Activated CD8-positive, alpha-beta memory T cell treated with anti-CD3 and anti-CD28 coated beads, Interleukin-2, amount 50 U/mL, for 1 hour (primary cell): Measurements from ENCODE around the gene UNC93A.
"Not testable (repeated sequence)": the region's sequence is repeated elsewhere in the genome, so short reads cannot be mapped to it uniquely, and the experiment has no call there.

Source experiments
- DNase-seq: peaks from one replicate; pipeline ENCODE4 v3.0.0-alpha.2; 2020; ENCODE audit errors: extremely low read depth

The UNC93A gene

GRCh38 chr6:167309355-167310192, 18.5 kb downstream of the UNC93A start:
- DNase-seq: not testable (repeated sequence)

DNA sequence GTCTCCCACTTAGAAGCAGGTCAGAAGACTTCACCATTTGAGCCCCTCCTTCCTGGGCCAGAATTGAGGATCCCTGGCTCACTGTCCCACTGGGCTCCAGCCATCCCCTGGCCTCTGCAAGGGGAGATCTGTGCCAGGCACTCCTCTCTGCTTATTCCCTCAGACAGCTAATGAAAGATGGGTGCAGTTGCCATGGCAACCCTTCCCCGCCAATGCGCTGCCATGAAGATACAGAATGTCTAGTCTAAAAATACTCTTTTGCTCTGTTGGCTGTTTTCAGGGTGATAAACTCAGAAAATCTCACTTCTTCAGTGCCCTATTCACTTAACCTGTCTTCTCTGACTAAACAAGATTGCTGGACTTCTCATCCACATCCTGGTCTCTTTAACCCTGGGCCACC, 20.2 kb downstream of the UNC93A start:
- no peak for DNase-seq

DNA sequence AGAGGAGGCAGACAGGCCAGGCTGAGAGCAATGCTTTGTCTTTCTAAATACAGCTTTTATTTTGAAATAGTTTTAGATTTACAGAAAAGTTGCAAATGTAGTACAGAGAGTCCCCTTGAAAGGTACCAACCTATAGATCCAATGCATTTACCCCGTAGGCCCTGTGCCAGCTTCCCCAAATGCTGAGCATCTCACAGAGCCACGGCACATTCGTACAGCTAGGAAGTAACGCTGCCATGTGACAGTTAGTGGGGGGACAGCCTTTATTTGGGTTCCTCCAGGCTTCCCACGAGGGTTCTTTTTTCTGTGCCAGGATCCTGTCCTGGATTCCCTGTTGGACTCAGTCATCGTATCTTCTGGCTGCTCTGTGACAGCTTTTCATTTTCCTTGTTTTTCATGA, 20.6 kb downstream of the UNC93A start:
- not testable (repeated sequence) for DNase-seq

- DNase-seq: no peak
Measured at GRCh38 chr6:167314180-167314821, 23.2 kb downstream of the UNC93A start.

- no peak for DNase-seq
Measured at GRCh38 chr6:167317172-167317571, 26.1 kb downstream of the UNC93A start.

- DNase-seq: not testable (repeated sequence)
Measured at GRCh38 chr6:167318354-167318753, 27.2 kb downstream of the UNC93A start.

GRCh38 chr6:167318856-167319255, 27.7 kb downstream of the UNC93A start:
- DNase-seq: not testable (repeated sequence)

DNA sequence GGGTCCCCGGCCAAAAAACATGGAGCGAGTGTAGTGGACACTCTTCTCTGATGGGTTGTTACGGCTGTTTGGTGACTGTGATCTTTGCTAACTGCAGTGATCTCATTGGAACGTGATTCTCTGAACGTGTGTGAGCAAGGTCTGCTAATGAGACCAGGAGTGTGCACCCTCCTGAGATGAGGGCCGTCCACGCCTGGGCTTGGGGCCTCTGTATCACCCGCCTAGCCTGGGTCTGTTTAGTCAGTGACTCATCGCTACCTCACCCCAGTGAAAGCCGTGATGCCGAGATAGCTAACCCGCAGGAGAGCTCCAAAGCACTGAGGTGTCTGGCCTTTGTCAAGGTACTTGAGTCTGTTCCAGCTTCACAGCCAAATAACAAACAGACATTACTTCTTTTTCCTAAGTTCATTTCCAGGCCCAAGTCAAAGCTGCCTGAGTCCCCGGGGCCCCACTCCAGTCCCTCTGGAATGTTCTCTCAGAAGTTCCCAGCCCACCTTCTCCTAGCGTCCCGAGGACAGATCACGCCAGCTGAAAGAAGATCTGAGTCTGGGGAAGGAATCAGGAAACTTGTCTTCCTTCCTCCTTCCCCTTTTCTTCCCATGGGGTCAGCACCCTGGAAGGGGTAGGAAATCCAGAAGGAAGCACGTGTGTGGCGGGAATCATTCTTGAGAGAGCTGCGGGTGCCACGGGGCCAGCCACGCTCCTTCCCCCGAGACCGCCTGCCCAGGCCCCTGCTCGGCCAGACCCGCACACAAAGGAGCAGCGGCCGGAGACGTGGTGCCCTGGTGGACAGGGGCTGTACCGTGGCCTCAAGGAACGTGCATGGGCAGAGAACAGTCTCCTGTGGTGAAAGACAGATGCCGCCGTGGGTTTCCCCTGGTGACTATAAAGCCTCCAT, 29.0 kb downstream of the UNC93A start:
- not testable (repeated sequence) for DNase-seq

DNA sequence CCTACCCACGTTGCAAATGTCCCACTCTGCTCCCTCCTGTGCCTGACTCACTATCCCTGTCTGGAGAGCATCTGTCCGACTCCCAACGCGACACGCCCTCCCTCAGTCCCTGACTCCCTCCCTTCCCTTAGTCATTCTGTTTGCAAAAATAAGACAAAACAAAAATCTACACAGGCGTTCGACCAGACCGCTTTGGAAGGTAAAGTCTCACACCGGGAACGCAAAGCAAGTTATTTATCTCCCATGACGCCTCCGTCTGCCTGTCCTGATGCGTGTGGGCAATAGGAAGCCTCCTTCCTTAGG, 29.6 kb downstream of the UNC93A start:
- DNase-seq: not testable (repeated sequence)

- not testable (repeated sequence) for DNase-seq
Measured at GRCh38 chr6:167321185-167321584, 30.1 kb downstream of the UNC93A start.

DNA sequence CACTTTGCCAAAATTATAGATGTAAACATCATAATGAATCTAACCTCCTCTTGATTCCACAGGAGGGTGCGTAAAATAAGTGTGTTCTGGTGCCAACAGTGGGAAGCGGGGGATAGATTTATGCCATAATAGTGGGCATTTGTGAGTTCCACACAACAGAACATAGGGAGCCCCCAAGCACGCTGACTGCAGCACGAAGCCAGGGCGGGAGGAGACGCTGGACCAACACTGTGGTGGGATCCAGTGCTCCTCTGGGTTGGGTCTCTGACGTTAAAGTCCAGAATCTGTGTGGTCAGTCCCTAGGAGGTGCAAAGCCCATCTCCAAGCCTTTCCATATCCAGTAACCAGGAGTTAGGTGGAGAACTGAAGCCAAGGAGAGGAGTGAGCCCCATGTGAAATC, 32.0 kb downstream of the UNC93A start:
- no peak for DNase-seq

- DNase-seq: no peak
Measured at GRCh38 chr6:167324111-167324510, 33.0 kb downstream of the UNC93A start.

GRCh38 chr6:167325766-167326165, 34.7 kb downstream of the UNC93A start:
- DNase-seq: no peak

- DNase-seq: no peak
Measured at GRCh38 chr6:167327391-167327790, 36.3 kb downstream of the UNC93A start.

DNA sequence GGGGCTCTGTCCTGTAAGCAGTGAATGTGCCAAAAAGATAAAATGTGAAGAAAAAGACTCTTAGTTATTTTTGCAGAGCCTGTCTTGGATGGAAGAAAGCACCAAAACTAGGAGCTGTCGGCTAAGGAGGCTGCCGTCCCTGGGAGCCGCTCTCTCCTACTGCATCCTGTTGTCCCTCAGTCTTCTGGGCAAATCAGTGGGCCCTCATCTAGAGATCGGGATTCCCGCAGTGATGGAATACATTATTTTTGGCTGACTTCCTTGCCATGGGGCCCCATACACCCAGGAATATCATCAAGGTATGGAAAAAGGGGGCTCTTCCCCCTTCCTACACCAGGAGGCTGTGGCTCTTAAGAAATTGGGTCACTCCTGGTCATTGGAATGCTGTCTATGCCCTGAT, 37.0 kb downstream of the UNC93A start:
- no peak for DNase-seq

- no peak for DNase-seq
Measured at GRCh38 chr6:167329014-167329413, 37.9 kb downstream of the UNC93A start.

- DNase-seq: no peak
Measured at GRCh38 chr6:167330750-167331149, 39.6 kb downstream of the UNC93A start.

DNA sequence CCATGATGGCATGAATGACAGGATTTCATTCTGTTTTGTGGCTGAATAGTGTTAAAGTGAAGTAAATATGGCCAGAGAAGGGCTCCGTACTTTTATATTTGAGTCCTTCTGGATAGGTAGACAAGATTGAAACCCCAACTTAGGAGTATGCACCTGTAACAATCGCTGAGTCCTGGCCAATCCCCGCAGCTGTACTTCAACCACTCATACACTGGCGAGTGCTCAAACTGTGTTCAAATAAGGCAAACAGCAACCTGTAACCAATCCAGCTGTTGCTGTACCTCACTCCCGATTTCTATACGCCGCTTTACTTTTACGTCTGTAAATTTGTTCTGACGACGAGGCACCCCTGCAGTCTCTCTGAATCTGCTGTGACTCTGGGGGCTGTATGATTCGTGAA, 40.5 kb downstream of the UNC93A start:
- no peak for DNase-seq

- no peak for DNase-seq
Measured at GRCh38 chr6:167336844-167337630, 45.9 kb downstream of the UNC93A start.

DNA sequence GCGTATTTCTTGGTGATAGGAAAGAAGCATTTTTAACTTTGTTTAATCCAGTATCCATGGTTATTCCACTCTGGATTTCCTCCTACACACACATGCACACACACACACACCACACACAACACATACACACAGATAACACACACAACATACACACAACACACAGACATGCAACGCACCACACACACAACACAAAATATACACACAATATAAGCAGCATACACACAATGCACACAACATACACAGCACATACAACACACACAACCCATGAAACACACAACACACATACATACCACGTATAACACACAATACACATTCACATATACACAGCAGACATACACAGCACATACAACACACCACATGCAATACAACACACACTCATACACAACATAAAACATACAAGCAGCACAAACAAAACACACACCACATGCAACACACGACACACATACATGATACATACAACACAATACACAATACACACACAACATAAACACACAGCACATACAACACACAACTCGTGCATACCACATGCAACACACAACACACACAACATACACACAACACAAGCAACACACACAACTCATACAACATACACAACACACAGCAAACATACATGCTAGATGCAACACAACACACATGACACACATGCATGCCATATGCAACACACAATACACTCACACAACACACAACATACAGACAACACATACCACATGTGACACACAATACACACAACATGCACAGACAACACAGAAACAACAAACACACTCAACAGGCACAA, 46.7 kb downstream of the UNC93A start:
- DNase-seq: no peak
